Urothelium cell line (cell line): Measurements from ENCODE around the gene ZC3H13.

ENCODE experiments used
- DNase-seq: peaks from one replicate; pipeline ENCODE4 v3.0.0; 2011; ENCODE audit warnings: low spot score, mixed read lengths
- FAIRE-seq: peaks from 2 replicates; lab custom pipeline; 2011; peaks lifted over from hg19 to GRCh38; lab: Jason Lieb, UNC

Gene ZC3H13

GRCh38 chr13:45949161-45949560, 103.4 kb downstream of the ZC3H13 start:
- no peak for FAIRE-seq
- no peak for DNase-seq

- no peak for FAIRE-seq
- no peak for DNase-seq
Observed at GRCh38 chr13:45943965-45944364, 108.6 kb downstream of the ZC3H13 start.

GRCh38 chr13:45943120-45943519, 109.4 kb downstream of the ZC3H13 start:
- FAIRE-seq = no peak
- no peak for DNase-seq

- DNase-seq (no peak), FAIRE-seq (no peak)
Observed at GRCh38 chr13:45941261-45941660, 111.3 kb downstream of the ZC3H13 start.

- DNase-seq (no peak), FAIRE-seq (no peak)
Observed at GRCh38 chr13:45940061-45940460, 112.5 kb downstream of the ZC3H13 start.

GRCh38 chr13:45936621-45937020, 115.9 kb downstream of the ZC3H13 start:
- DNase-seq (no peak), FAIRE-seq (no peak)

GRCh38 chr13:45934283-45934682, 118.3 kb downstream of the ZC3H13 start:
- DNase-seq = no peak
- no peak for FAIRE-seq

GRCh38 chr13:45933203-45933908, 119.2 kb downstream of the ZC3H13 start:
- no peak for FAIRE-seq
- DNase-seq = no peak

- no peak for FAIRE-seq
- DNase-seq = no peak
Observed at GRCh38 chr13:45932676-45933075, 119.9 kb downstream of the ZC3H13 start.

GRCh38 chr13:45932172-45932571, 120.4 kb downstream of the ZC3H13 start:
- DNase-seq (no peak), FAIRE-seq (no peak)

GRCh38 chr13:45931211-45931610, 121.3 kb downstream of the ZC3H13 start:
- FAIRE-seq = no peak
- DNase-seq = no peak

- DNase-seq (no peak), FAIRE-seq (no peak)
Observed at GRCh38 chr13:45930177-45930576, 122.4 kb downstream of the ZC3H13 start.

GRCh38 chr13:45928843-45929242, 123.7 kb downstream of the ZC3H13 start:
- DNase-seq (no peak), FAIRE-seq (no peak)

- no peak for FAIRE-seq
- no peak for DNase-seq
Observed at GRCh38 chr13:45928176-45928575, 124.4 kb downstream of the ZC3H13 start.

GRCh38 chr13:45926741-45927140, 125.8 kb downstream of the ZC3H13 start:
- no peak for FAIRE-seq
- DNase-seq = no peak

- FAIRE-seq = no peak
- DNase-seq = no peak
Observed at GRCh38 chr13:45925151-45925550, 127.4 kb downstream of the ZC3H13 start.

- DNase-seq (no peak), FAIRE-seq (no peak)
Observed at GRCh38 chr13:45921162-45921736, 131.3 kb downstream of the ZC3H13 start.

GRCh38 chr13:45918597-45918996, 133.9 kb downstream of the ZC3H13 start:
- FAIRE-seq (no peak), DNase-seq (no peak)

GRCh38 chr13:45917019-45917418, 135.5 kb downstream of the ZC3H13 start:
- DNase-seq (no peak), FAIRE-seq (no peak)

GRCh38 chr13:45915686-45916439, 136.7 kb downstream of the ZC3H13 start:
- DNase-seq (no peak), FAIRE-seq (no peak)

- DNase-seq (no peak), FAIRE-seq (no peak)
Observed at GRCh38 chr13:45909673-45910072, 142.9 kb downstream of the ZC3H13 start.

GRCh38 chr13:45909089-45909488, 143.5 kb downstream of the ZC3H13 start:
- no peak for FAIRE-seq
- no peak for DNase-seq
